B cell (primary cell): ENCODE data around the gene FKRP. TPM values are rescaled to one million over a fixed set of nuclear protein-coding genes. Genes with fewer than 3 reads are reported as not detected.
"Not testable (repeated sequence)": the region's sequence is repeated elsewhere in the genome, so short reads cannot be mapped to it uniquely, and the experiment has no call there.

Experiments used
- ATAC-seq: fragments of 200-7000 bp; cut with Tn5 transposase; one replicate; pipeline ENCODE4 v1.10.0; 2021; ENCODE audit warnings: low read depth, mild to moderate bottlenecking, moderate number of reproducible peaks, moderate library complexity
- CTCF ChIA-PET: fragments of 350-600 bp; sonication (Branson Sonifier 250); formaldehyde crosslinking; loops from one replicate; lab custom pipeline; 2021; ENCODE audit warnings: antibody characterized with exemption, inconsistent platforms; lab: Charles Lee
- POLR2A ChIA-PET: fragments of 350-600 bp; sonication (Branson Sonifier 250); formaldehyde crosslinking; loops from one replicate; lab custom pipeline; 2021; ENCODE audit warnings: antibody characterized with exemption; lab: Charles Lee
- DNase-seq: peaks from one replicate; pipeline ENCODE4 v3.0.0; 2013
- H2AFZ ChIP-seq: 2 replicates; pipeline ENCODE4 v1.6.1; 2012; ENCODE audit warnings: mild to moderate bottlenecking, low read depth, low read length; ENCODE audit not compliant: insufficient read depth, poor library complexity, severe bottlenecking
- H3K27ac ChIP-seq, 2 donors: 1 replicate in 1 of 2; 2 replicates in 1 of 2; pipeline ENCODE4 v1.5.1; 2012 to 2013; ENCODE audit warnings: low read length in 2 of 2, mild to moderate bottlenecking in 2 of 2, moderate library complexity in 1 of 2
- H3K27me3 ChIP-seq, 4 experiments: fragments of 200-600 bp in 1 of 4; sonication (generic) in 1 of 4; replicated peaks in 1 of 4; 1 replicate in 2 of 4; 2 replicates in 2 of 4; pipeline versions ENCODE4 v1.6.1 to v1.7.0; 2013 to 2016; ENCODE audit warnings: low read length in 3 of 4, mild to moderate bottlenecking in 2 of 4, mixed read lengths in 1 of 4, moderate library complexity in 1 of 4; ENCODE audit not compliant: insufficient read depth in 4 of 4, control insufficient read depth in 3 of 4; ENCODE audit errors: control extremely low read depth in 1 of 4
- H3K36me3 ChIP-seq, 2 experiments: replicated peaks in 1 of 2; 1 replicate in 1 of 2; 2 replicates in 1 of 2; pipeline versions ENCODE4 v1.6.1 to v1.7.1; 2013; ENCODE audit warnings: low read length in 1 of 2; ENCODE audit not compliant: insufficient read depth in 2 of 2, control insufficient read depth in 1 of 2; ENCODE audit errors: control extremely low read depth in 1 of 2, extremely low read depth in 1 of 2
- H3K4me1 ChIP-seq, 2 donors: fragments of 200-600 bp in 1 of 2; sonication (generic) in 1 of 2; 1 replicate in 1 of 2; 2 replicates in 1 of 2; pipeline versions ENCODE4 v1.5.1 to v1.6.1; 2013 to 2017; ENCODE audit warnings: low read length in 2 of 2; ENCODE audit not compliant: control insufficient read depth in 2 of 2, insufficient read depth in 2 of 2
- H3K4me2 ChIP-seq: replicated peaks from 2 replicates; pipeline ENCODE3; 2012; ENCODE audit warnings: mild to moderate bottlenecking, low read depth, low read length; ENCODE audit not compliant: poor library complexity, severe bottlenecking
- H3K4me3 ChIP-seq, 5 experiments: fragments of 200-600 bp in 1 of 5; sonication (generic) in 1 of 5; 1 replicate in 3 of 5; 2 replicates in 2 of 5; pipeline versions ENCODE4 v1.5.1 to v1.7.0; 2011 to 2016; ENCODE audit warnings: low read length in 4 of 5, mild to moderate bottlenecking in 4 of 5, low read depth in 2 of 5, control low read depth in 1 of 5, moderate library complexity in 1 of 5; ENCODE audit not compliant: insufficient read depth in 1 of 5; ENCODE audit errors: control extremely low read depth in 1 of 5, extremely low read depth in 1 of 5
- H3K79me2 ChIP-seq: fragments of 200-600 bp; sonication (generic); one replicate; pipeline ENCODE4 v1.6.0; 2016; ENCODE audit warnings: low read length; ENCODE audit not compliant: control insufficient read depth, insufficient read depth
- H3K9ac ChIP-seq: fragments of 200-600 bp; sonication (generic); 2 replicates; pipeline ENCODE4 v1.6.1; 2017; ENCODE audit warnings: mild to moderate bottlenecking, low read length, moderate library complexity
- H3K9me3 ChIP-seq, 3 donors: one replicate each; pipeline versions ENCODE4 v1.6.1 to v1.7.1; 2013; ENCODE audit warnings: low read length in 2 of 3; ENCODE audit not compliant: control insufficient read depth in 2 of 3, insufficient read depth in 1 of 3; ENCODE audit errors: control extremely low read depth in 1 of 3
- H4K20me1 ChIP-seq: 2 replicates; pipeline ENCODE4 v1.6.0; 2012; ENCODE audit warnings: mild to moderate bottlenecking, low read length; ENCODE audit not compliant: insufficient read depth, control insufficient read depth, poor library complexity, severe bottlenecking
- H3K27ac Mint-ChIP-seq: one replicate; pipeline ENCODE4 v1.8.0; 2021; ENCODE audit warnings: mixed read lengths
- H3K27me3 Mint-ChIP-seq: one replicate; pipeline ENCODE4 v1.8.0; 2021; ENCODE audit warnings: mixed read lengths
- H3K4me1 Mint-ChIP-seq: one replicate; pipeline ENCODE4 v1.8.0; 2021; ENCODE audit warnings: mixed read lengths
- H3K4me3 Mint-ChIP-seq: one replicate; pipeline ENCODE4 v1.8.0; 2021; ENCODE audit warnings: mixed read lengths
- H3K9me3 Mint-ChIP-seq: one replicate; pipeline ENCODE4 v1.8.0; 2022; ENCODE audit warnings: mixed read lengths; ENCODE audit not compliant: insufficient read depth
- EZH2 ChIP-seq: IDR thresholded peaks from 2 replicates; pipeline ENCODE4 v1.6.1; 2012; ENCODE audit warnings: borderline replicate concordance, low read depth, mild to moderate bottlenecking, moderate library complexity, low read length; ENCODE audit not compliant: insufficient read depth, poor library complexity, severe bottlenecking
- WGBS: methylation state at CpG from one replicate; pipeline ENCODE4 v1.1.5; 2013; ENCODE audit warnings: missing lambda C conversion rate; ENCODE audit not compliant: insufficient coverage; 5-methylcytosine and 5-hydroxymethylcytosine counted together
- intact Hi-C: fragments of 100-400 bp; cut with micrococcal nuclease; formaldehyde crosslinking; loops from one replicate; pipeline ENCODE4 v1.10.0; 2022
- polyA plus RNA-seq: library from polyadenylated mRNA; depleted of rRNA; stranded (reverse); fragments of >200 nt; gene quantifications from 2 replicates; pipeline ENCODE4 v1.2.3, GENCODE V29; 2012
- total RNA-seq, 2 donors: library from RNA; stranded (reverse); fragments of 120-200 nt in 1 of 2; gene quantifications; 1 replicate in 1 of 2; 2 replicates in 1 of 2; pipeline versions ENCODE4 v1.2.3 to v1.2.4, GENCODE V29; 2013 to 2022
- TF ChIP-seq, protein P1 (sequence below): fragments of 200-600 bp; IDR thresholded peaks from one replicate; pipeline ENCODE4 v1.8.0; 2022; ENCODE audit warnings: antibody characterized with exemption, mild to moderate bottlenecking

The FKRP gene
- total and polyA plus RNA-seq, 2 donors (not counting 1 experiment from before 2014, with no cell fraction given) = 30.2 to 38.8 TPM

DNA sequence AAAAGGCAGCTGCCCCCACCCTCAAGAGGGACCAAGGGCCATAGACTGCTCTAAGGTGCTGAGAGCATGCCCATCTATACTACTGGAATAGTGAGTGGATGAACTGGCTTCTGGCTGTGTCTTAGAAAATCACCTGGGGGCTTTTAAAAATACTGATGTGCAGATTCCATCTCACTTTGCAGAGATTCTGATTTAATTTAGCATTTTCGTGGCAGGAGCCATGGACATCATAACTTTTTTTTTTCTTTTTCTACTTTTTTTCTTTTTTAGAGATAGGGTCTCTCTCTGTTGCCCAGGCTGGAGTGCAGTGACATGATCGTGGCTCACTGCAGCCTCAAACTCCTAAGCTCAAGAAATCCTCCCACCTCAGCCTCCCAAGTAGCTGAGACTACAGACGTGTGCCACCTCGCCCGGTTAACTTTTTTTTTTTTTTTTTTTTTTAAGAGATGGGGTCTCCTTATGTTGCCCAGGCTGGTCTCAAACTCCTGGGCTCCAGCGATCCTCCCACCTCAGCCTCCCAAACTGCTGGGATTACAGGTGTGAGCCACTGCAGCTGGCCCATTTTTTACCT, 33.0 kb upstream of the FKRP start:
- ChIA-PET CTCF (interaction anchor here (0.7 to 4.4 kb wide), 7 partner anchors 9 to 128 kb away, joined by 3 to 65 read pairs (median 5); no protein-coding TSS in a partner anchor), POLR2A (interaction anchor here (0.7 to 1.3 kb wide), 3 partner anchors 15 to 111 kb away, joined by 3 to 5 read pairs (median 4); no protein-coding TSS in a partner anchor)
- H3K4me2 ChIP-seq = peak overlapping the region; percentile 94
- H2AFZ ChIP-seq, H3K27me3 ChIP-seq, H3K9me3 ChIP-seq, H3K9ac ChIP-seq, H3K4me3 ChIP-seq, DNase-seq, H3K27me3 Mint-ChIP-seq, intact Hi-C loops, ATAC-seq, H3K9me3 Mint-ChIP-seq: not testable (repeated sequence)
- H3K4me1 ChIP-seq = peaks cover 15 to 31% of the 10 kb centered on the region in 2 donors
- 100% methylated on average over 1 of the region's 6 CpGs for WGBS
- peak overlapping the region in 1 of 2 donors; percentile 39 for H3K27ac ChIP-seq
- peaks cover 84% of the 10 kb centered on the region for H3K79me2 ChIP-seq
- Mint-ChIP-seq H3K4me1 (peaks cover 26% of the 10 kb centered on the region), H3K27ac (peak overlapping the region; percentile 78), H3K4me3 (peak overlapping the region; percentile 63)
- peaks cover 0 to 39% of the 10 kb centered on the region in 2 experiments for H3K36me3 ChIP-seq
- H4K20me1 ChIP-seq = peaks cover 68% of the 10 kb centered on the region

DNA sequence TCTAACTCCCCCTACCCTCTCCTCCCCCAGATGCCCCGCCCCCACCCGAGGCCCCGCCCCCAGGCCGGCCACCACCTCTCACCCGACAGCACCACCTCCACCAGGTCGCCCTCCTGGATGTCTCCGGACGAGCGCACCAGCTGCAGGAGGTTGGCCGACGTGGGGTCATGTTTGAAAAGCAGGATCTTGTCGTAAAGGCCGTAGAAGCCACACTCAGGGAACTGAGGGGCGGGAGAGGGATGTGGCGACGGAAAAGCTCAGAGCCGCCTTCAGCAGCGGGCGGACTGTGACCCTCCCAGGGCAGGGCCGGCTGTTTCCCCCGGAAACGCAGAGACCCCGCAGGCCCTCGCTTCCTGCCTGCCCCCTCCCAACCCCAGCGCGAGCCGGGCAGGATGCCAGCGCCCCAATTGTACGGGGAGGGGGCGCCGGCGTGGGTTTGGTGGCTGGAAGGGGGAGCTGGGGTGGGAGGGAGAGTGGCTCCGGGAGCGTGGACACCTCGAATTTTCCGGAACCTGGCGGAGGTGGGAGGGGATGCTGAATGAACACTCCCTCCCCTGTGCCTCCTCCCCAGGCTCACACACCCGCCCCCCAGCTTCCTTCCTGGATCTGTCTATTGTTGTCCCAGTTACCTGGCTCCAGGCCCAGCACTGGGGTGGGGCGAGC, 31.9 kb upstream of the FKRP start:
- Mint-ChIP-seq H3K9me3 (no peaks in the 10 kb centered on the region), H3K27ac (peak overlapping the region; percentile 94), H3K4me3 (peak overlapping the region; percentile 97), H3K27me3 (no peaks in the 10 kb centered on the region), H3K4me1 (peaks cover 37% of the 10 kb centered on the region)
- ChIA-PET POLR2A (interaction anchor here (0.5 to 1.3 kb wide), 8 partner anchors 8 to 110 kb away, joined by 3 to 10 read pairs (median 5); no protein-coding TSS in a partner anchor), CTCF (interaction anchor here (0.8 to 4.4 kb wide), 7 partner anchors 9 to 127 kb away, joined by 3 to 65 read pairs (median 10); no protein-coding TSS in a partner anchor)
- 2% methylated on average over 14 of the region's 39 CpGs for WGBS
- Histone ChIP-seq H3K4me1 (peaks cover 25 to 42% of the 10 kb centered on the region in 2 donors), H3K79me2 (peaks cover 77% of the 10 kb centered on the region), H4K20me1 (peaks cover 58% of the 10 kb centered on the region), H3K4me2 (peak overlapping the region; percentile 94), H3K9me3 (no peaks in the 10 kb centered on the region), H3K27ac (peak overlapping the region; percentile 82 to 89), H3K4me3 (peak overlapping the region in 4 of 5 experiments; percentile 89 to 99 (median 94)), H3K27me3 (no peaks in the 10 kb centered on the region), H2AFZ (peak overlapping the region; percentile 50), H3K36me3 (peaks cover 0 to 30% of the 10 kb centered on the region in 2 experiments), H3K9ac (peak overlapping the region; percentile 92)
- intact Hi-C loops = loop anchor here (1.0 to 2.0 kb wide), 3 partner anchors 10 to 73 kb away; no protein-coding TSS in a partner anchor
- DNase-seq (peak; percentile 56), ATAC-seq (peak; percentile 20)
- TF ChIP-seq EZH2 = no peak
- TF ChIP-seq, protein P1, sequence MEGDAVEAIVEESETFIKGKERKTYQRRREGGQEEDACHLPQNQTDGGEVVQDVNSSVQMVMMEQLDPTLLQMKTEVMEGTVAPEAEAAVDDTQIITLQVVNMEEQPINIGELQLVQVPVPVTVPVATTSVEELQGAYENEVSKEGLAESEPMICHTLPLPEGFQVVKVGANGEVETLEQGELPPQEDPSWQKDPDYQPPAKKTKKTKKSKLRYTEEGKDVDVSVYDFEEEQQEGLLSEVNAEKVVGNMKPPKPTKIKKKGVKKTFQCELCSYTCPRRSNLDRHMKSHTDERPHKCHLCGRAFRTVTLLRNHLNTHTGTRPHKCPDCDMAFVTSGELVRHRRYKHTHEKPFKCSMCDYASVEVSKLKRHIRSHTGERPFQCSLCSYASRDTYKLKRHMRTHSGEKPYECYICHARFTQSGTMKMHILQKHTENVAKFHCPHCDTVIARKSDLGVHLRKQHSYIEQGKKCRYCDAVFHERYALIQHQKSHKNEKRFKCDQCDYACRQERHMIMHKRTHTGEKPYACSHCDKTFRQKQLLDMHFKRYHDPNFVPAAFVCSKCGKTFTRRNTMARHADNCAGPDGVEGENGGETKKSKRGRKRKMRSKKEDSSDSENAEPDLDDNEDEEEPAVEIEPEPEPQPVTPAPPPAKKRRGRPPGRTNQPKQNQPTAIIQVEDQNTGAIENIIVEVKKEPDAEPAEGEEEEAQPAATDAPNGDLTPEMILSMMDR = no peak
